ENCODE results near the gene BSCL2. TPM values are rescaled to one million over a fixed set of nuclear protein-coding genes. Genes with fewer than 3 reads are reported as not detected.

Gene BSCL2
- total and polyA plus RNA-seq, 2 of the 13 experiments (the other 11 are each of a cell fraction or from before 2014, with no cell fraction given), result 19.5 to 21.1 TPM

DNA sequence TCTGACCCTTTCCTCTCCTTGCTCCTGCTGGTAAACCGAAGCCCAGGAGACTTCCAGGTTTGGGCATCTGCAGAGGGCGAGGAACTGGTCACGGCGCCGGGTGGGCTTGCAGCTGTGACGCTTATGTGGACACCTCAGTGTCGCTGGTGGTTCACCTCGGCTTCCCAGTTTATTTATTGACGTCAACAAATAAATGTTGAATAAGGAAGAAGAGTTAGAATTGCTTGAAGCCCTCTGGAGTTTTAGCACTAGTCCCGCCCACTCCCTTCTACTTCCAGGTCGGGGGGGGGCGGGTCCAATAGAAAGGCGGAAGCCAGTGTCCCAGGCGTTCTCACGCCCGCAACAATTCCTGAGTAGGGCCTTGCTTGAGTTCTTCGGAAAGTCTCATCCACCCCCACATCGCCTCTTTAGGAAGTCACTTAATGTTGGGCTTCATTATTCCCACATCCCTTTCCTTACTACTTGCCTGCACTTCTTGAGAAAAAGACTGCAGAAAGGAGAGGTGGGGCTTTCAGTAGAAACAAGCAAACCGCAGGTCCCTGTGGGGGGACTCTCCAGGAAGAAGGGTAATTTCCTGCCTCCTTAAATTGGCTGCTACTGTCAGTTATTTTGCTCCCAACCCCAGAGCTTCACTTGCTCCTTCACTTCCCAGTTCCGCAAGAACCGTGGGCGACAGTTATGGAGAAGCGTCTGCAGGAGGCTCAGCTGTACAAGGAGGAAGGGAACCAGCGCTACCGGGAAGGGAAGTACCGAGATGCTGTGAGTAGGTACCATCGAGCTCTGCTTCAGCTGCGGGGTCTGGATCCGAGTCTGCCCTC lies 21.2 kb upstream of the BSCL2 start, which contains the start of gene TTC9C (continued):
- TF ChIP-seq, protein P1, sequence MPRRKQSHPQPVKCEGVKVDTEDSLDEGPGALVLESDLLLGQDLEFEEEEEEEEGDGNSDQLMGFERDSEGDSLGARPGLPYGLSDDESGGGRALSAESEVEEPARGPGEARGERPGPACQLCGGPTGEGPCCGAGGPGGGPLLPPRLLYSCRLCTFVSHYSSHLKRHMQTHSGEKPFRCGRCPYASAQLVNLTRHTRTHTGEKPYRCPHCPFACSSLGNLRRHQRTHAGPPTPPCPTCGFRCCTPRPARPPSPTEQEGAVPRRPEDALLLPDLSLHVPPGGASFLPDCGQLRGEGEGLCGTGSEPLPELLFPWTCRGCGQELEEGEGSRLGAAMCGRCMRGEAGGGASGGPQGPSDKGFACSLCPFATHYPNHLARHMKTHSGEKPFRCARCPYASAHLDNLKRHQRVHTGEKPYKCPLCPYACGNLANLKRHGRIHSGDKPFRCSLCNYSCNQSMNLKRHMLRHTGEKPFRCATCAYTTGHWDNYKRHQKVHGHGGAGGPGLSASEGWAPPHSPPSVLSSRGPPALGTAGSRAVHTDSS (CRISPR knock-in tag; conservative IDR thresholded peaks at IDR 0.05), result no peak
- TF ChIP-seq ZNF337 (CRISPR knock-in tag; IDR thresholded peaks at IDR 0.05; ENCODE audit: borderline replicate concordance, low read depth), result no peak
- peak; percentile 86 for TF ChIP-seq ZNF232 (CRISPR knock-in tag; IDR thresholded peaks at IDR 0.05; ENCODE audit: borderline replicate concordance)
- TF ChIP-seq ASH2L (IDR thresholded peaks at IDR 0.05; ENCODE audit: insufficient read length, low read depth, low read length), result peak; percentile 81
- TF ChIP-seq RORA (CRISPR knock-in tag; IDR thresholded peaks at IDR 0.05), result no peak
- TF ChIP-seq ZEB1 (IDR thresholded peaks at IDR 0.05; ENCODE audit: insufficient replicate concordance, low read depth), result peak; percentile 42
- TF ChIP-seq, protein P2, sequence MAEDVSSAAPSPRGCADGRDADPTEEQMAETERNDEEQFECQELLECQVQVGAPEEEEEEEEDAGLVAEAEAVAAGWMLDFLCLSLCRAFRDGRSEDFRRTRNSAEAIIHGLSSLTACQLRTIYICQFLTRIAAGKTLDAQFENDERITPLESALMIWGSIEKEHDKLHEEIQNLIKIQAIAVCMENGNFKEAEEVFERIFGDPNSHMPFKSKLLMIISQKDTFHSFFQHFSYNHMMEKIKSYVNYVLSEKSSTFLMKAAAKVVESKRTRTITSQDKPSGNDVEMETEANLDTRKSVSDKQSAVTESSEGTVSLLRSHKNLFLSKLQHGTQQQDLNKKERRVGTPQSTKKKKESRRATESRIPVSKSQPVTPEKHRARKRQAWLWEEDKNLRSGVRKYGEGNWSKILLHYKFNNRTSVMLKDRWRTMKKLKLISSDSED (CRISPR knock-in tag; IDR thresholded peaks at IDR 0.05), result no peak
- TF ChIP-seq ISL2 (CRISPR knock-in tag; IDR thresholded peaks at IDR 0.05), result no peak
- TF ChIP-seq, protein P3, sequence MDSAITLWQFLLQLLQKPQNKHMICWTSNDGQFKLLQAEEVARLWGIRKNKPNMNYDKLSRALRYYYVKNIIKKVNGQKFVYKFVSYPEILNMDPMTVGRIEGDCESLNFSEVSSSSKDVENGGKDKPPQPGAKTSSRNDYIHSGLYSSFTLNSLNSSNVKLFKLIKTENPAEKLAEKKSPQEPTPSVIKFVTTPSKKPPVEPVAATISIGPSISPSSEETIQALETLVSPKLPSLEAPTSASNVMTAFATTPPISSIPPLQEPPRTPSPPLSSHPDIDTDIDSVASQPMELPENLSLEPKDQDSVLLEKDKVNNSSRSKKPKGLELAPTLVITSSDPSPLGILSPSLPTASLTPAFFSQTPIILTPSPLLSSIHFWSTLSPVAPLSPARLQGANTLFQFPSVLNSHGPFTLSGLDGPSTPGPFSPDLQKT (CRISPR knock-in tag; IDR thresholded peaks at IDR 0.05; ENCODE audit: borderline replicate concordance), result no peak
- no peak for TF ChIP-seq GPN1 (CRISPR knock-in tag; IDR thresholded peaks at IDR 0.05; ENCODE audit: borderline replicate concordance)
- TF ChIP-seq, protein P4, sequence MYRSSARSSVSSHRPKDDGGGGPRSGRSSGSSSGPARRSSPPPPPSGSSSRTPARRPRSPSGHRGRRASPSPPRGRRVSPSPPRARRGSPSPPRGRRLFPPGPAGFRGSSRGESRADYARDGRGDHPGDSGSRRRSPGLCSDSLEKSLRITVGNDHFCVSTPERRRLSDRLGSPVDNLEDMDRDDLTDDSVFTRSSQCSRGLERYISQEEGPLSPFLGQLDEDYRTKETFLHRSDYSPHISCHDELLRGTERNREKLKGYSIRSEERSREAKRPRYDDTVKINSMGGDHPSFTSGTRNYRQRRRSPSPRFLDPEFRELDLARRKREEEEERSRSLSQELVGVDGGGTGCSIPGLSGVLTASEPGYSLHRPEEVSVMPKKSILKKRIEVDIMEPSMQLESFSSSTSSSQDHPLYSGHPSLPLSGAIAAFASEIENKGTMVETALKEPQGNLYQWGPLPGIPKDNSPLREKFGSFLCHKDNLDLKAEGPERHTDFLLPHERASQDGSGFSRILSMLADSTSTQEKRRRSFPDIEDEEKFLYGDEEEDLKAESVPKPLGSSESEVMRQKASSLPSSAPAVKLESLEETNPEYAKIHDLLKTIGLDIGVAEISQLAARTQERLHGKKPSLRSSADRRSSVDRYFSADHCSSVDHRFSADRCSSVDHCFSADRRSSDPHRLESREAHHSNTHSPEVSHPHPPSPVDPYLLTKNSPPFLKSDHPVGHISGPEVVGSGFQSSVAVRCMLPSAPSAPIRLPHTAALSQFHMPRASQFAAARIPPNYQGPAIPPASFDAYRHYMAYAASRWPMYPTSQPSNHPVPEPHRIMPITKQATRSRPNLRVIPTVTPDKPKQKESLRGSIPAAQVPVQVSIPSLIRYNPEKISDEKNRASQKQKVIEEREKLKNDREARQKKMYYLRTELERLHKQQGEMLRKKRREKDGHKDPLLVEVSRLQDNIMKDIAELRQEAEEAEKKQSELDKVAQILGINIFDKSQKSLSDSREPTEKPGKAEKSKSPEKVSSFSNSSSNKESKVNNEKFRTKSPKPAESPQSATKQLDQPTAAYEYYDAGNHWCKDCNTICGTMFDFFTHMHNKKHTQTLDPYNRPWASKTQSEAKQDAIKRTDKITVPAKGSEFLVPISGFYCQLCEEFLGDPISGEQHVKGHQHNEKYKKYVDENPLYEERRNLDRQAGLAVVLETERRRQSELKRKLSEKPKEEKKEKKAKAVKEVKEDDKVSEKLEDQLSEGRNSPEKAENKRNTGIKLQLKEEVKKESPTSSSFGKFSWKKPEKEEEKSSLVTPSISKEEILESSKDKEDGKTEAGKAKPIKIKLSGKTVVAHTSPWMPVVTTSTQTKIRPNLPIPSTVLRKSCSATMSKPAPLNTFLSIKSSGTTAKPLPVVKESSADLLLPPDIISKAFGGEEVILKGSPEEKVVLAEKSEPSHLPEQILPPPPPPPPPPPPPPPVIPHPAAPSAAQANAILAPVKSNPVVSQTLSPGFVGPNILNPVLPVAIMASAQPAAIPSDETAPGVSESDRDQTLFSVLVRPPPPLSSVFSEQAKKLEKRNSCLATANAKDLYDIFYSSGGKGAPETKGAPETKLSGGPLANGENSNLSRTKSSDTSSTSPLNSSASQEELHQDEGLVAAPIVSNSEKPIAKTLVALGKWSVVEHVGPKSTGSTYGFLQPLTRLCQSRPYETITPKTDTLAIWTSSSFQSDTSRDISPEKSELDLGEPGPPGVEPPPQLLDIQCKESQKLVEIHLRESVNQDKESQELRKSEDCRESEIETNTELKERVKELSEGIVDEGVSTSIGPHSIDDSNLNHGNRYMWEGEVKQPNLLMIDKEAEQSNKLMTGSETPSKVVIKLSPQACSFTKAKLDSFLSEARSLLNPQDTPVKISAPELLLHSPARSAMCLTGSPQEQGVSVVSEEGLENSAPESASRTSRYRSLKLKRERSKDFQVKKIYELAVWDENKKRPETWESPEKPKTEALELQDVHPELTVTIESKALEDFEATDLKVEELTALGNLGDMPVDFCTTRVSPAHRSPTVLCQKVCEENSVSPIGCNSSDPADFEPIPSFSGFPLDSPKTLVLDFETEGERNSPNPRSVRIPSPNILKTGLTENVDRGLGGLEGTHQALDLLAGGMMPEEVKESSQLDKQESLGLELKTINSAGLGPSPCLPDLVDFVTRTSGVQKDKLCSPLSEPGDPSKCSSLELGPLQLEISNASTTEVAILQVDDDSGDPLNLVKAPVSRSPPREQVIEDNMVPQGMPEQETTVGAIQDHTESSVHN (CRISPR knock-in tag; IDR thresholded peaks at IDR 0.05), result no peak
- no peak for TF ChIP-seq ZNF547 (CRISPR knock-in tag; IDR thresholded peaks at IDR 0.05)
- no peak for TF ChIP-seq ZSCAN30 (CRISPR knock-in tag; IDR thresholded peaks at IDR 0.05)
- TF ChIP-seq ZFX (CRISPR knock-in tag; IDR thresholded peaks at IDR 0.05; ENCODE audit: low read depth), result peak; percentile 74
- TF ChIP-seq KDM1A (CRISPR knock-in tag; IDR thresholded peaks at IDR 0.05), result no peak
- 0 out of 2 replicates have a peak, but pooled peaks have one; percentile 39 for TF ChIP-seq GTF3A (CRISPR knock-in tag; conservative IDR thresholded peaks at IDR 0.05)
- TF ChIP-seq ATAD3A (CRISPR knock-in tag; IDR thresholded peaks at IDR 0.05), result no peak

Data from HepG2 (cell line).